GM21786 (cell line): ENCODE results near the gene ARRDC3.
"Not testable (repeated sequence)": the region's sequence is repeated elsewhere in the genome, so short reads cannot be mapped to it uniquely, and the experiment has no call there.

Experiments used
- ATAC-seq: cut with Tn5 transposase; IDR thresholded peaks from one replicate; pipeline ENCODE4 v1.9.1; 2021; ENCODE audit not compliant: unreplicated experiment

ARRDC3 gene

DNA sequence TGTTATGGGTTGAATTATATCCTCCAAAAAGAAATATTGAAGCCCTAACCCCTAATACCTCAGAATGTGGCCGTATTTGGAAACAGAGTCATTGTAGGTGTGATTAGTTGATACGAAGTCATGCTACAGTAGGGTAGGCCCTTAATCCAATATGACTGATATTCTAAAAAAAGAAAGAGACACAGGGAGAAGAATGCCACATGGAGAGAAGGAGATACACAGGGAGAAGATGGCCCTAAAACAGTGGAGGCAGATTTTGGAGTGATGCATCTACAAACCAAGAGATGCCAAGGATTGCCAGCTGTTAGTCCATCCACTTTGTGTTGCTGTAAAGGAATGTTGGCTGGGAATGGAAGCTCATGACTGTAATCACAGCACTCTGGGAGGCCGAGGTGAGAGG is 21.3 kb downstream of the ARRDC3 start:
- ATAC-seq, result no peak

- peak; percentile 79 for ATAC-seq
Observed at GRCh38 chr5:91361055-91361701, 21.9 kb downstream of the ARRDC3 start.

- ATAC-seq, result no peak
Observed at GRCh38 chr5:91359962-91360609, 23.0 kb downstream of the ARRDC3 start.

DNA sequence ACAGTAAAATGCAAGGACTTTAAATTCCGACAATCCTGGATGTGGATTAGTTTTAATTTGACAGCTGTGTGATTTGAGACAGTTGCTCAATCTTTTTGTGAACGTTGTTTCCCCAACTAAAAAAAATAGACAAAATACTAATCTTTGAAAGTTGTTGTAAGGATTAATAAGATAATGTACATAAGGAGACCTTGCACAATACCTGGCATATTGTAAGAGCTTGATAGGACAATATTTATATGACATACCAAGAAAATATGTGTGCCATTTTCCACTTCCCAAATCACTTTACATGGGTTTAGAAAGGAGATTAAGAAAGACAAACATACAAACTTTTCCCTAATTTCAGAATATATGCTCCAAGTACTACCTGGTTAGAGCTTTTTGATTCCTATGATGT is 25.3 kb downstream of the ARRDC3 start:
- no peak for ATAC-seq

DNA sequence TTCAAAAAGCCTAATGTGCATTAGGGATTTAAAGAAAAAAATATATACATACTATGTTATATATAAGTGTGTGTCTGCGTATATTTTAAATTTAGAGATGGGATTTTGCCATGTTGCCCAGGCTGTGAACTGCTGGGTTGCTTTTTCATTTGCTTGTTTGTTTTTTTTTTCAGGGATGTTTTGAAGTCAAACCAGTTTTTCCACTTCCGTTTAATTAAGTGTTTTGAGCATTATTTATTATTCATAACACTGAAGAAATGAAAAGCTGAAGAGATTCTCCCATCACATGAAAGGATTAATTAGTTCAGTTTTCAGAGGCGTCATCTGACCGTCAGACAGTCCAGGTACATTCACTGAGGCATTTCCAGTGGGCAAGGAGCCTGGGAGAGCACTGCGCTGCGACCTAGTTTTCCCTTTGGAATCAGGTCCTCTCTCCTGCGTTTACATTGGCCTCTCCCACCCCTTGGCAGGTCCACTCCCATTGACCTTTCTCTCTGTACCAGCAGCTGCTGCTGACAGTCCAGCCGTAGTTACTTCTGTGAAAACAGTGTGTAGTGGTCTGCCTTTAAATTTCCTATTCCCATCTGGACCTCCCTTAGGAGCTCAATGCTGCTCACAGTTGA is 26.0 kb downstream of the ARRDC3 start:
- no peak for ATAC-seq

DNA sequence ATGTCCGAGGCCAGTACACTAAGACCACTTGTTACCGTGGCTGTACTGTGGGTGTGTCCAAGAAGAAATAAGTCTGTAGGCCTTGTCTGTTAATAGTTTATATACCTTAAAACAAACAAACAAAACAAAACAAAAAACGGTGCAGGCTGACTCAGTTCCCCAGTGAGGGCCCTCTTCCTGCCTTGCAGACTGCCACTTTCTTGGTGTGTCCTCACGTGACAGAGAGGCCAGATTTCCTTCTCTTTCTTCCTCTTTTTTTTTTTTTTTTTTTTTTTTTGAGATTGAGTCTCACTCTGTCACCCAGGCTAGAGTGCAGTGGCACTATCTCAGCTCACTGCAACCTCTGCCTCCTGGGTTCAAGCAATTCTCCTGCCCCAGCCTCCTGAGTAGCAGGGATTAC is 28.2 kb downstream of the ARRDC3 start:
- peak; percentile 49 for ATAC-seq

DNA sequence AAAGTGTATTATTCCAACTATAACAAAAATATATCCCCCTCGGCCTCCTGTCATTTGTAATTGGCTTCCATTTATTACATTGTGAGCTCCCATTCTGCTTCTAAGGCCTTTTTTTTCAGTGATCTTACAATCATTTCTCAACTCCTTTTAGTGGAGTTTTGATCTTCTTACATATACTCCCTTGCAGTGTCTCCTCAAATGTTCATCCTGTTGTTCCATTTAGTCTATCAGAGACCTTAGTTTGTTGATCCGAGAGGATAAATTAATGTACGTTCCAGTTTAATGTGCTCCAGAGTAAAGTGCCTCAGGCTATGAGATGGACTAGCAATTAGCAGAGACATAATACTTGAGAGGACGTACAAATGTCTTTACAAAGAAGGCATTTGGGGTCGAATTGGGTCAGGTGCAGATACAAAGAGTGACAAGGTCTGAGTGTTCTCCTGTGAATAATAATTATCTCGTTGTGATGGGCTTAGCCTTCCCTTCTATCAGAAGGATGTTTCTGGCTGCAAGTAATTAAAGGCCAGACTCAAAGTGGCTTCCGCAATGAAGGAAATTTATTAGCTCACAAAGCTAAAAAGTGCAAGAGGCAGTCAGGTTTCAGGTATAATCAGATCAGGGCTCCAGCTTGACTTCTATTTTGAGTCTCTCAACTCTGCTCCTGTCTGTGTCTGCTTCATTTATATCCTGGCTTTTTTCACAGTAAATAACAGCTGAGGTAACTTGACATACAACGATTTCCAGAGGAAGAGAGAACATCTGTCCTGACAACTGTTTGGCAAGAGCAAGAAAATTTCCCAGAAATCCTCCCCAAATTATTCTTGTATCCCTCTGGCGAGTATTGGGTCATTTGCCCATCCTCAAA is 30.1 kb downstream of the ARRDC3 start:
- no peak for ATAC-seq

GRCh38 chr5:91345461-91345860 is 37.7 kb downstream of the ARRDC3 start:
- ATAC-seq, result no peak

- not testable (repeated sequence) for ATAC-seq
Observed at GRCh38 chr5:91344661-91345200, 38.4 kb downstream of the ARRDC3 start.

GRCh38 chr5:91343916-91344315 is 39.2 kb downstream of the ARRDC3 start:
- ATAC-seq, result no peak

DNA sequence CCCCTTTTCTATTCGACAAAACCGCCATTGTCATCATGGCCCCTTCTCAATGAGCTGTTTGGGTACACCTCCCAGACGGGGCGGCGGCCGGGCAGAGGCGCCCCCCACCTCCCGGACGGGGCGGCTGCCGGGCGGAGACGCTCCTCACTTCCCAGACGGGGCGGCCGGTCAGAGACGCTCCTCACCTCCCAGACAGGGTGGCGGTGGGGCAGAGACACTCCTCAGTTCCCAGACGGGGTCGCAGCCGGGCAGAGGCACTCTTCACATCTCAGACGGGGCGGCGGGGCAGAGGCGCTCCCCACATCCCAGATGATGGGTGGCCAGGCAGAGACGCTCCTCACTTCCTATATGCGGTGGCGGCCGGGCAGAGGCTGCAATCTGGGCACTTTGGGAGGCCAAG is 40.2 kb downstream of the ARRDC3 start:
- not testable (repeated sequence) for ATAC-seq

DNA sequence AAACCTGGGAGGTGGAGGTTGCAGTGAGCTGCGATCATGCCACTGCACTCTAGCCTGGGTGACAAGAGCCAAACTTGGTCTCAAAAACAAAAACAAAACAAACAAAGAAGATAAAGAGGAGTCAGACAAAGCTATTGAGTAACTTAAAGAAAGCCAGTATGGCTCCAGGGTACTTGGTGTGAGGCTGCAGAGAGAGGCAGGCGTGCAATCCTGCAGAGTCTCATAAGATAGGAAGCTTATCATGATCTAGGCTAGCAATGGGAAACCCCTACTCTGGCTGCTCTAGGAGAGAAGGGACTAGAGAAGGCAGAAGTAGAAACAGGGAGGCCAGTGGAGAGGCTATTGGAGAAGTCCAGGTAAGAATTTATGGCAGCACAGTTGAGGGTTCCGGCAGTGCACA is 42.0 kb downstream of the ARRDC3 start:
- no peak for ATAC-seq

- ATAC-seq, result no peak
Observed at GRCh38 chr5:91340532-91340931, 42.6 kb downstream of the ARRDC3 start.

GRCh38 chr5:91339063-91339705 is 43.9 kb downstream of the ARRDC3 start:
- ATAC-seq, result no peak

DNA sequence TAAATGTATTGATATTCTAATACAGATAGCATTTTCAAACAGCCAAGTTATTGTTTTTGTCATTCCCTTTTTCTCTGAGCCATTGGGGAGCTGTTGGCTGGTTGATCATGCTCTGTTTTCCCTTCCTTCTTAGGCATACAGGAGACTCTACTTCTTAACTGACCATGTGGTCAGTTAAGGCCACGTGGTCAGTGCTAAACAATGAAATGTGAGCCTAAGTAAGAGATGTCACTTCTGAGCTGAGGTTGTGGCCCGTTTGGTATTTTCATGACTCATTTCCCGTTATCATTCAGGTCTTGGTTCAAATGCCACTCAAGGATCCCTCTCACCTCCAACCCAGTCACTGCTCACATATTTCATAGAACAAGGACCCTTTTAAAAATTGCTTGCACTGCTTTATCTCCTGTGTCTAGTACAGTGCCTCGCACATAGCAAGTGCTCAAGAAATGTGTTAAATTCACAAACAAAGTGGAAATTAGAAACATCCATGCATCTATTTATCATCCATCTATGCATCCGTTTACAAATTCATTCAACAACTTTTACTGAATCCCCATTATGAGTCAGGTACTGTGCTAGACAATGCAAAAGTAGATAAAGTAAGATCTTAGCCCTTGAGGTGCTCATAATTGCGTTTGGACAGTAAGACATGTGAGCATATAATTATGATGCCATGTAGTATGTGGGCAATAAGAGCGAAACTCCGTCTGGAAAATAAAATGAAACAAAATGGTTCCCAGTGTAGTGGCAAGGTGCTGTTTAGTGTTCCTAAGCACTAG is 50.7 kb downstream of the ARRDC3 start:
- ATAC-seq, result peak; percentile 80

- no peak for ATAC-seq
Observed at GRCh38 chr5:91331705-91332104, 51.4 kb downstream of the ARRDC3 start.

GRCh38 chr5:91329283-91329682 is 53.8 kb downstream of the ARRDC3 start:
- ATAC-seq, result no peak

- ATAC-seq, result no peak
Observed at GRCh38 chr5:91328743-91329142, 54.4 kb downstream of the ARRDC3 start.

GRCh38 chr5:91322981-91323380 is 60.1 kb downstream of the ARRDC3 start:
- ATAC-seq, result not testable (repeated sequence)

- no peak for ATAC-seq
Observed at GRCh38 chr5:91319667-91320066, 63.5 kb downstream of the ARRDC3 start.
